EL (cell line): ENCODE data around the gene GPS2.
"Not testable (repeated sequence)": the region's sequence is repeated elsewhere in the genome, so short reads cannot be mapped to it uniquely, and the experiment has no call there.

ENCODE experiments used
- DNase-seq: peaks from one replicate; pipeline ENCODE4 v3.0.0-alpha.2; 2016

Gene GPS2, protein sequence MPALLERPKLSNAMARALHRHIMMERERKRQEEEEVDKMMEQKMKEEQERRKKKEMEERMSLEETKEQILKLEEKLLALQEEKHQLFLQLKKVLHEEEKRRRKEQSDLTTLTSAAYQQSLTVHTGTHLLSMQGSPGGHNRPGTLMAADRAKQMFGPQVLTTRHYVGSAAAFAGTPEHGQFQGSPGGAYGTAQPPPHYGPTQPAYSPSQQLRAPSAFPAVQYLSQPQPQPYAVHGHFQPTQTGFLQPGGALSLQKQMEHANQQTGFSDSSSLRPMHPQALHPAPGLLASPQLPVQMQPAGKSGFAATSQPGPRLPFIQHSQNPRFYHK

GRCh38 chr17:7314719-7315569, at the start of gene GPS2:
GPS2 (minus strand) TSS chr17:7315360; CDS start chr17:7315052, 308 bp downstream.
- peak; percentile 86 for DNase-seq

DNA sequence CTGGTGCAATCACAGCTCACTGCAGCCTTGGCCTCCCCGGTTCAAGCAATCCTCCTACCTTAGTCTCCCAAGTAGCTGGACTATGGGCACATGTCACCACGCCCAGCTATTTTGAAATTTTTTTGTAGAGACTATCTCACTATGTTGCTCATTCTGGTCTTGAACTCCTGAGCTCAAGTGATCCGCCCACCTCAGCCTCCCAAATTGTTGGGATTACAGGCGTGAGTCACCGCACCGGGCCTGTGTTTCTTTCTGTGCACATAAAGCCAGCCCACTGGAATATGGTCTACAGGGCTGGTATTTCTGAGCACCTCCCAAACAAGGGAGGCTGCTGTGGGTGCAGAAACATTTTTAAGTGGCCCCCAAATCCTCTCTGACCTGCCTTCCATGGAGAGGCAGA, 48.2 kb upstream of the GPS2 start:
- DNase-seq, result peak; percentile 54

DNA sequence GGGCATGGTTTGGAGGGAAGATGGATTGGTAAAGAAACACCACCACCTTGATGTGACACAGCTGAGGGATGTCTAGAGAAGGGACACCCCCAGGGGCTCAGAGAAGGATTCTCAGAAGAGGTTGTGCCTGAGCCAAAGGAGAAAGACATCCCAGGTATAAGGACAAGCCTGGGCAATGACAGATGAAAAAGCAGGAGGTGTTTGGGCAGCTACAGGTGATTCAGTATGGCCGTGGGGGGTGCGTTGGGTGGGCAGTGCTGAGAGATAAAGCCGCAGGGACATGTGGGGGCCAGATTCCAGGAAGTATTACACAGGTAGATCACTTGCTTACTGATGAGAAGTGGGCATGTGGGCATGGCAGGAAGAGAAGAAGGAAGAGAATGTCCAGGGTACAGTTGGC, 46.7 kb upstream of the GPS2 start:
- no peak for DNase-seq

DNA sequence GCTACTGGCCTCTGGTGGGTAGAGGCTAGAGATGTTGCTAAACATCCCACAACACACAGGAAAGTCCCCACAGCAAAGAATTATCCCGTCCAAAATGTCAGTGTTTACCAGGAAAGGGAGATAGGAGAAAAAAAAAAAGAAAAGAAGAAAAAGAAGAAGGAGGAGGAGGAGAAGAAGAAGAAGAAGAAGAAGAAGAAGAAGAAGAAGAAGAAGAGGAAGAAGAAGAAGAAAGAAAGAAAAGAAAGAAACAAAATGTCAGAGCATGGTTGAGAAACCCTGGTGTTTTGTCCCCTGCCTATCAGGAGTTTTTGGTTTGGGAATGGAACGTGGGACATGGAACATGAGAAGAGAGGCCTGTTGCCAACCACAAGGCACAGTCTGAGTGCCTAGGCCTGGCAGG, 42.2 kb upstream of the GPS2 start:
- DNase-seq, result no peak

DNA sequence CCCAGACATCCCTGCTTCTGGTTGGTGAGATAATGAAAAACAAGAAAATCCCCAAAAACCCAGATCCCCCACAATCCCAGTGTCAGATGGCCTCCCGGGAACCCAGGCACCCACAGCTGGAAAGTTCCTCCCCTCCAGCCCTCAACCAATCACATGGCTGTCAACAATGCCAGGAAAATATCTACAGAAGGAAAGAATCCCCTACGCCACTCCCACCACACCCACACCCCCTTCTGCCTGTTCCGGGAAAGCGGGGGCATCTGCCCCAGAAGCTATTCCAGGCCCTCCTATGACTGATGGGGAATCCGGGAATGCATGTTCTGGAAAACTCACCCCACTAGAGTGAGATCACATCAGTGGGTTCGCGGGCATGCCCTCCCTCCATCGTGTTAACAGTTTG, 41.6 kb upstream of the GPS2 start:
- no peak for DNase-seq

DNA sequence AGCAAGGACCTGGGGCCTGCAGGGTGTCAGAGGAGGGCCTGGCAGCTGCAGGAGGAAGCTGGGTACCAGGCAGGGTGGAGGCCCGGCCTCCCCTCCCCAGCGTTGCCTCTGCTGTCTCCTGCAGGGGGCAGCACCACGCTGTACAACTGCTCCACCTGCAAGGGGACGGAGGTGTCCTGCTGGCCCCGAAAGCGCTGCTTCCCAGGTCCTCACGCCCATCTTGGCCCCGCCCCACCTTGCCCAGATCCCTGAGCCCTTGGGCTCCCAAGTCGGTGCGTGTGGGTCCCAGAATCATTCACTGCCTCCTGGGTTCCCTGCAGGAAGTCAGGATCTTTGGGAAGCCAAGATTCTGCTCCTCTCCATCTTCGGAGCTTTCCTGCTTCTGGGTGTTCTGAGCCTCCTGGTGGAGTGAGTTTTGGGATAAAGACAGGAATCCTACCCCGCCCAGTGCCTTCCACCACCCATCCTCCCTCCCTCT, 41.0 kb upstream of the GPS2 start:
- DNase-seq, result peak; percentile 70

- no peak for DNase-seq
These were observed 40.4 kb upstream of the GPS2 start for GRCh38 chr17:7355573-7355972.

DNA sequence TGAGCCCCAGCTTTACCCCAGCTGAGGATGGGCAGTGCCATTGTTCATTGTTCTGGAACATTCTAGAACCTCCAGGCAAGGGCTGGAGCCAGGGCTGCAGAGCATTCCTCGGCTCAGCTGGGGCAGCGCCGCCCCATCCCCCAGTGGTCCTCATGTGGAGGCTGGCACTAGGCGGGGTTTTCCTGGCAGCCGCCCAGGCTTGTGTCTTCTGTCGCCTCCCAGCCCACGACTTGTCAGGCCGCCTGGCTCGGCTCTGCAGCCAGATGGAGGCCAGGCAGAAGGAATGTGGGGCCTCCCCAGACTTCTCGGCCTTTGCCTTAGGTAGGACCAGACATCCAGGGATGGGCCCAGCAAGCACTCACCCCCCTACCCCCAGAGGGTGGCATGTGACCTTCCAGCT, 39.9 kb upstream of the GPS2 start, which contains the start of gene TMEM95:
Gene TMEM95, plus strand, starts transcription at position 104 of the 400 bp plus-strand sequence. Its CDS starts 49 bp downstream, at position 153.
- peak; percentile 65 for DNase-seq

GRCh38 chr17:7354262-7354843, 39.2 kb upstream of the GPS2 start:
- DNase-seq, result peak; percentile 50

GRCh38 chr17:7352910-7353635, 37.9 kb upstream of the GPS2 start:
- no peak for DNase-seq

DNA sequence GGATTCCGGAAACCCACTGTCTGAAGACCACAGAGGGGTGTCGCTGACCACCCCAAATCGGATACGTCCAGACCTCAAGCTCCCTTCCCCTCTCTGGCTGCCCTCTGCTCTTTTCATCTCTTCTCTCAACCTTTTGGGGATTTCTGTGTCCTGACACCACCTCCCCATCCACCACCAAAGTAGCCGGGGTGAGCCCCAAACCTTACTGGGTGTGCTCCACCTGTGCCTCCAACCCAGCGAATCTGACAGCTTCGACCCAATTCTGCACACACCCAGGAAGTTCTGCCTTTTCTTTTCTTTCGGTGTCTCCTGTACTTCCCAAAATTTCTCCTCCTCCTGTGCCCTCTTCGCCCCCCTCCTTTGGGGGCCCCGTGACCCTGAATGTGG, 37.3 kb upstream of the GPS2 start:
- DNase-seq, result no peak

- peak; percentile 97 for DNase-seq
These were observed 36.7 kb upstream of the GPS2 start, which contains the start of gene KCTD11 for GRCh38 chr17:7351665-7352502. KCTD11 (plus strand) TSS chr17:7352162.

DNA sequence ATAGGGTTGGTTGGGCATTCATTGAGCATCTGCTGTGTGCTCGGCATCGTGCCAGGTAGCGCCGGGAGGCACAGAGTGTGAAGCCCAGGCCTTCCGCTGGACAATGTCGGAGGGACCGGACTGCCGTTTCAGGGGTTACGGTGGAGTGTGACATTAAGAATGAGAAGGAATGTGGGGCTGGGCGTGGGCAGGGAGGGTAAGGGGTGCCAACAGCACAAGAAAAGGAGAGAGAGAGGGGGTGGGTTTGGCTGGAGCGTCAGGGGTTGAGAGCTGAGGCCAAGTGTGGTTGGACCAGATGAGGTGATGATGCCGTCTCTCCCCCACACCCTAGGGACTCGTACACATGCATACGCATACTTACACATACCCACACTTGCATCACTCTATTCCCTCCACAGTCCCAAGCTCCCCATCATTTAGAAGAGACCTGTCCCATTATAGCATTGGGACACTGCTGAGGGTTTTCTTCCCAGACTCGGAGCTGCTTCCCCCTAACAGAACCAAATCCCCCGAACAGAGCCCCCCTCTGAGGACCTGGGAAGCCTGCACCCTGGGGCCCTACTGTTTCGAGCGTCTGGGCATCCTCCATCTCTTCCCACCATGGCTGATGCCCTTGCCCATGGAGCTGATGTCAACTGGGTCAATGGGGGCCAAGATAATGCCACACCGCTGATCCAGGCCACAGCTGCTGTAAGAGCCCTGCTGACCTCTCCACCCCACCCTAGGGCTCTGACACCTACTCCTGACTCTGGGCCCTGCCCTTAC, 33.5 kb upstream of the GPS2 start:
- DNase-seq, result no peak

DNA sequence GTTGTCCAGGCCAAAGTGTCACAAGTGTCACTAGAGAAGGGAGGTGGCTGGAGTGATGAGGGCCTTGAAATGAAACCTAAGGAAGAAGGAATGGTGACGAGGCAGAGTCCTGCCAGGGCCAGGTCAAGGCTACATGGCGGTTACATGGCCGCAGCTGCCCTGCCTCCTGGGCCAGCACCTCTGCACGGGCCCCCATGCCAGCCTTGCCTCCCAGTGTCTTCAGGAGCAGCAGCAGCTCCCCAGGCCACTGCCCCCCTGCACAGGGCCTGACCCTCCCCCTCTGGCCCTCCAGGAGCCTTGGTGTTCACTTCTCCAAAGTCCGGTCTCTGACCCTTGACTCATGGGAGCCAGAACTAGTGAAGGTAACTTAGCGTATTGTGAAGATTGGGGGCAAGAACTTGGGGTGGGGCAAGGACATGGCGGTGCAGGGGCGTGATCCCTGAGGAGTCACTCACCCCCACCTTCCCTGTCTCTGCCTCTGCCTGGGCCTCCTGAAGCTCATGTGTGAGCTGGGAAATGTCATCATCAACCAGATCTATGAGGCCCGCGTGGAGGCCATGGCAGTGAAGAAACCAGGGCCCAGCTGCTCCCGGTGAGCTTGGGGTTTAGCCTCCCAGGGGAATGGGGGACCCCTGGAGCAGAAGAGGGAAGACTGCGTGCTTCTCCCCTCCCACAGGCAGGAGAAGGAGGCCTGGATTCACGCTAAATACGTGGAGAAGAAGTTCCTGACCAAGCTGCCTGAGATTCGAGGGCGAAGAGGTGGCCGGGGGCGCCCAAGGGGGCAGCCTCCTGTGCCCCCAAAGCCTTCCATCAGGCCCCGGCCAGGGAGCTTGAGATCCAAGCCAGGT, 32.7 kb upstream of the GPS2 start:
- no peak for DNase-seq

- DNase-seq, result no peak
These were observed 31.8 kb upstream of the GPS2 start for GRCh38 chr17:7346761-7347614.

DNA sequence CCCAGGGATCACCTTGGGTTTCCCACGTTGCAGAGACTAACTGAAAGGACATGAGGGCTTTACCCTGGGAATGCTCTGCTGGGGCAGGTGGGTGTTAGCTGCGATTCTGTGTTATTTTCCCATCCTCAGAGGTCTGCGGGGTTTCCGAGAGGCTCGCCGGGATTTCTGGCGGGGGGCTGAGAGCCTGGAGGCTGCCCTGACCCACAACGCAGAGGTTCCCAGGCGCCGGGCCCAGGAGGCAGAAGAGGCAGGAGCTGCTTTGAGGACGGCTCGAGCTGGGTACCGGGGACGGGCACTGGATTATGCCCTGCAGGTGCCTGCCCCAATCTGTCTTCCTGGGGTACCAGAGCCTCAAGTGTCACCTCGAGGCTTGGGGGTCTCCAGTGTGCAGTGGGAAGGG, 28.1 kb upstream of the GPS2 start:
- no peak for DNase-seq

DNA sequence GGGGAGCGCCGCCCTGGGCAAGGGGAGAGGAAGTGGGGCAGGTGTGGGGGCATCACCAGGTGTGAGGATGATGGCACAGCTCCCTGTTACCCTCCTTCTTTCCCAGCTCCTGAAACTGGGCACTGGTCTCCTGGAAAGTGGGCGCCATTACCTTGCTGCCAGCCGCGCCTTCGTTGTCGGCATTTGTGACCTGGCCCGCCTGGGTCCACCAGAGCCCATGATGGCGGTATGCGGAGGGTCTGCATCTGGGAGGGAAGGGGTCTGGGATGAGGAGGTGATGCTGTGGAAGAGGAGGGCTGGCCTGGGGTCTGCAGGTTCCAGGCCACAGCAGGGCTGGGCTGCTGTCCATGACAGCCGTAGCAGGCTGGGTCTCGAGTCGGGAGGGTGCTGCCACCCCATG, 26.7 kb upstream of the GPS2 start:
- DNase-seq, result no peak

DNA sequence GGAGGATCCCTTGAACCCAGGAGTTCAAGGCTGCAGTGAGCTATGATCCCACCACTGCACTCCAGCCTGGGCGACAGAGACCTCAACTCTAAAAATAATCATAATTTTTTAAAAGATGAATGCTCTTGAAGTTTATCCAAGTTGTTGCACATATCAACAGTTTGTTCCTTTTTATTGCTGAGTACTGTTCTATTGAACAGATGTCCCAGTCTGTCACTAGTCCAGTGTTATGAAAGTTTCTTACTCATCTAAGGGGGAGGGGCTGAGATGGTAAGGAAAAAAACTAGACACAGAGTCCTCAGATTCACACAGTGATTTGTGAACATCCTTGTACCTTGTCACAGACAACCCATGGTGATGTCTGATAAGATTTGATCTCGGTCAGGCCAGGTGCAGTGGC, 25.0 kb upstream of the GPS2 start:
- no peak for DNase-seq

GRCh38 chr17:7337600-7337999, 22.4 kb upstream of the GPS2 start:
- DNase-seq, result not testable (repeated sequence)
